ENCODE data around the gene MRPL11.
A peak's percentile ranks its signal among the peaks of the same experiment; 100 is the strongest.
"Not testable (repeated sequence)": the region's sequence is repeated elsewhere in the genome, so short reads cannot be mapped to it uniquely, and the experiment has no call there.

Gene MRPL11

DNA sequence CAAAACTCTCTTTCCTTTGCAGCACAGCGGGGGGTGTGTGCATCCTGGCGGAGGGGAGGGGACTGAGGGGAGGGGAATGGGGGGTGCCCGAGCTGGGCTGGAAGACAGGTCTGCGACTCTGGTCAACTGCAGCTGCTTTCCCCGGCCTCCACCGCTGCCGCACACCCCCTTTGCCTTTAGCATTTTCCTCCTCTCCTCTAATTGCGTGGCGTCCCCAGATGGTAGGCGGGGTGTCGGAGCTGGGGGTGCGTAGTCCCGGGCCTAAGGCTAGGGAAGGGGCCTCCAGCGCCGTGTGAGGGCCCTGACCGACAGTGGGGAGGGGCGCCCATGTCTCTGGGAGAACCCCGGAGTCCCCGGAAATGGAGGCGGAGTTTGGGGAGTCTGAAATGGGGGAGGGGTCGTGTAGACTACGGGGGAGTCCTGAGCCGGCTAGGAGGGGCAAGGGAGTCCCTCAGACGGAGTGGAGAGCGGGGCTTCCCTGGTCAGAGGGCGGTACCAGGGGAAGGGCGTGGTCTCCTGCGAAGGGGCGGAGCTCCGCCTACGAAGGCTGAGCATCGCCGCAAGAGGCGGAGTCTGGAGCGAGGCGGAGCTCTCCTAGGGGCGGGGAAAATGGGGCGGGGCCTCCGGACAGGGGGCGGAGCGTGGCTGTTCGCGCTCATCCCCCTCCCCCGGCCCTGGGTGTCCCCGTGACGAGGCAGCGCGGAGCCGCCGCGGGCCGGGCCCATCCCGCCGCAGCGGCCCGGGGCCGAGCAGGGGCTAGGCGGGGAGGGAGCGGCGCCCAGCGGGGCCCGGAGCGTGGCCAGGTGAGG is 27.8 kb upstream of the MRPL11 start, which contains the start of gene PELI3:
TSS of gene PELI3 (plus strand) at position 681 of the 809 bp plus-strand sequence. CDS start 1,224 bp downstream, outside the sequence.
- peak; percentile 63 for DNase-seq

DNA sequence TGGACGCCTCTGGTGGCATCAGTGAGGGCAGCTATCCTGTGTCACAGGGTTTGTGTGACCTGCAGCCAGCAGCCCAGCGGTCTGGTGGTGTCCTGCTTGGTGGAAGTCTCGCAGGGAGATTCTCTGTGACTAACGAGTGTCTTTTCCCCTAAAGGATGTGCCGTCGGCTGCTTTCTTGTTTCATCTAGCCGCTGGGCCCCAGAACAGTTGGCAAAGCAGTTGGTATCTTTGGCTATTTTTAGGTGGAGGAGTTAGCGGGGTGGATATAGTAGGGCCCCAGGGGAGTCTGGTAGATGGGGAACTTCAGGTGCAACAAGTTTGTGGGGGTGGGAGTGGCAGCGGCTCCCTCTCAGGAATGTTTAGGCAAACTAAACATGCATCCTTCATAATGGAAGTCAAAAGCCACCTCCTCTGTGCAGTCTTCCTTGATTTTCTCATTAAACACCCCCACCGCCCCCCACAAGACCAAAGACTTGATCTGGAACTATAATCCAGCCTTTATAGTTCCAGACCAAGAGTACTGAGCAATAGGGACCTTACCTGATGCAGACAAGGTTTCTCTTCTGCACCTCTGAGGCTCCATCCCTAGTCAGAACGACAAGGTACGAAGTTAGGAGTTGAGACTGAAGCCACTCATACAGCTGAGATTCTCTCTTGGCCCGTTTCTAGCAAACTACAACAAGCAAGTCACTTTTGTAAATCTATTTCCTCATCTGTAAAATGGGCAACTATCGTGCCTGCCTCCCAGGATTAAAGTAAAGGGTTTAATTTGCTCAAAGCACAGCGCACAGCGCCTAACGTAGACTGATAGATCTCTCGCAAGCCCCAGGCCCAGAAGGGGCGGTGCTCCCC is 27.0 kb upstream of the MRPL11 start:
- no peak for DNase-seq

DNA sequence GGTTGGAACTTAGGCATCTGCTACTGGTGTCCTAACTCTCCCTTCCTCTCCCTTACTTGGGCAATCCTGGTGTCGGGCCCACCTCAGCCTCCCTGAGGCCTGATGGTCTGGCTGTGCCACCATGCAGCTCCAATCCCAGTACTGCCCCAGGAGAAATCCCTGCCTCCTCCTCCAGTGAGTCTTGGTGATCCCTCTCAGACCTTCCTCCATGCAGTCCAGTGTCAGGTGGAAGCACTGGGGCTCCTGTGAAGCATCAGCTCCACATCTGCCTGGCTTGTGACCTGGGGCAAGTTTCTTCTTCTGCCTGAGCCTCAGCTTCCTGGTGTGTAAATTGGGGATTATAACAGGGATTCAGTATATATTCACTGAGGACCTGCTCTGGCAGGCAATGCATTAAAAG is 26.3 kb upstream of the MRPL11 start:
- DNase-seq = no peak

DNA sequence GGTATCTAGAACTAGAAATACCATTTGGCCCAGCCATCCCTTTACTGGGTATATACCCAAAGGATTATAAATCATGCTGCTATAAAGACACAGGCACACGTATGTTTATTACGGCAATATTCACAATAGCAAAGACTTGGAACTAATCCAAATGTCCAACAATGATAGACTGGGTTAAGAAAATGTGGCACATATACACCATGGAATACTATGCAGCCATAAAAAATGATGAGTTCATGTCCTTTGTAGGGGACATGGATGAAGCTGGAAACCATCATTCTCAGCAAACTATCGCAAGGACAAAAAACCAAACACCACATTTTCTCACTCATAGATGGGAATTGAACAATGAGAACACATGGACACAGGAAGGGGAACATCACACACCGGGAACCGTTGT is 25.5 kb upstream of the MRPL11 start:
- DNase-seq = not testable (repeated sequence)

DNA sequence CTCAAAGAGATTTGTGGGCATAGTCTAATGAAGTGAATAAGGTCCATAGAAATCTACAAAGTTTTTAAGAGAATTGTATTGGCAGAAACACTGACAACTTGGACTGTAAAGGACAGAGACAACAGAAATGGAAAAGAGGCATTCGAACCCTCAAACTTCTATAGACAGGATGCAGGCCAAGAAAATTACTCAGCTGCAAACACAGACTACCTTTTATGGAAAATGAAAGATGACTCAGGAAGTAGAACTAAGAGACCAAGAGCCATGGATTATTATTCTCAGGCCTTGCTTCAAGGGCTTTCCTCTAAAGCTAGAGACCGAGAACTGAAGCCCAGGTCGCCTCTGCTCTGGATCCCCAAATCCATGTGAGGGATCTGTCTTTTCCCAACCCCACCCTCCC is 24.3 kb upstream of the MRPL11 start:
- DNase-seq = no peak

DNA sequence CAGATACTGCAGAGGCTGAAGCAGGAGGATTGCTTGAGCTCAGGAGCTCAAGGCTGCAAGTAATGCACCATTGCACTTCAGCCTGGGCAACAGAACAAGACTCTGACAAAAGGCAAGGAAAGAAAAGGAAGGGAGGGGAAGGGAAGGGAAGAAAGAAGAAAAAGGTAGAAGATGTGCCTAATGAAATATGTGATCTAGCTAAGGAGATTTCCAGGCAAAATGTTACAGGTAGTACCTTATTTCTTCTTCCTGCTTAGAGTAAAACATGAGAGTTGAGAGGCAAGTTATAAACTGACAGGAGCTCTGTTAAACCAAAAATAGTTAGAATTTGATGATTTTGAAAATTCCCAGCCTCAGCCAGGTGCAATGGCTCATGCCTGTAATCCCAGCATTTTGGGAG is 23.4 kb upstream of the MRPL11 start:
- no peak for DNase-seq

DNA sequence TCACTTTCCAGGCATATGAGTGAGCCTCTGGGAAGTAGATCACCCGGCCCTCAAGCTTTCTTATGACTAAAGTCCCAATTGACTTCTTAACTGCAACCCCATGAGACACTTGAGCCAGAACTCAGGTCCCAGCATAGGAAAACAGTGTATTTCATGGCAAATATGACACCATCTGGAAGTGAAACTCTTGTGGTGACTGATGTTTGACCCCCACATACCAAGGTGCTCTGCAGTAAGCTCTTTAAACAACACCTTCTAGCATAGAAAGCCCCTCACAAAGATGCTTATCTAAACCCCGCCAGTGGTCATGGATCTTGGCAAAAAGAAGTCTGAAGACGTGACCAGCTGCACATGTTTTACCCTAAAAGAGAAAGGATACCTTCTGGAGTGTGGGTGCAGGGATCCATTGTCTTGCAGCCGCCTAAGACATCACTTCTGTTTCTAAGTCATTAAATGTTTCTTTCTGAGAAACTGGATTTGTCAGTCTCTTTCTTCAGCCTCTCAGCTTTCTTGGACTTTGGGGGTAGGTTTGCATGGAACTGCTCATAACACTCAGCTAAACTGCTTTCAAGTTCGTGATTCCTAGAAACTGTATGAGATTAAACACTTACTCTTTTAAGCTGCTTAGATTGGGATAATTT is 20.6 kb upstream of the MRPL11 start:
- no peak for DNase-seq

DNA sequence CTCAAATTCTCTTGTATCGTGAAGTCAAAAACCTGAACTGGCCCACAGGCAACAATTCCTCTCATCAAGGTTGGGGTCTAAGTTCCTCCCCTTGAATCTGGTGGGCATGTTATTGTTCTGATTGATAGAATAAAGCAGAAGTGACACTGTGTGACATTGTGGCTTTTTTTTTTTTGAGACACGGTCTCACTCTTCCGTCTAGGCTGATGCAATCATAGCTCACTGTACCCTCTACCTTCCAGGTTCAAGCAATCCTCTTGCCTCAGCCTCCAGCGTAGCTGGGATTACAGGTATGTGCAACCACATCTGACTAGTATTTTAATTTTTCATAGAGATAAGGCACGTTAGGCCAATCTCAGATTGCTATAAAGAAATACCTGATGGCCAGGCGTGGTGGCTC is 19.2 kb upstream of the MRPL11 start:
- DNase-seq = peak; percentile 22

DNA sequence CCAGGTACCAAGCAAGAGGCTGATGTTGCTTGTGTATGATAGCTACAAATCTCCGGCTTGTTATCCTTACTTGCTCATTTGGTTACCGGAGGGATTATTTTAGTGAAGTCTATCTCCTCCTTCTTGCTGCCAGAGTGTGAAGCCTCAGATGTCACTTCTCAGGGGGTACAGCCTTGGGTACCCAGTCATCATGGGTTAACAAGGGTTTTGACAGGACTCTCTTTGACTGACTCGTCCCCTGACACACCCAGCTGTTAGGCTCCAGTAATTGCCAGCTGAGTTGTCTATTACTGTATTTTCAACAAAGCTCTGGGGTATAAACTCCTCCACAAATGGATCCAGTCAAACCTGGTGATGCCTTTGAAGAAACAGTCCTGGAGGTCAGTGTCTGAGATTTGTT is 16.2 kb upstream of the MRPL11 start:
- no peak for DNase-seq

DNA sequence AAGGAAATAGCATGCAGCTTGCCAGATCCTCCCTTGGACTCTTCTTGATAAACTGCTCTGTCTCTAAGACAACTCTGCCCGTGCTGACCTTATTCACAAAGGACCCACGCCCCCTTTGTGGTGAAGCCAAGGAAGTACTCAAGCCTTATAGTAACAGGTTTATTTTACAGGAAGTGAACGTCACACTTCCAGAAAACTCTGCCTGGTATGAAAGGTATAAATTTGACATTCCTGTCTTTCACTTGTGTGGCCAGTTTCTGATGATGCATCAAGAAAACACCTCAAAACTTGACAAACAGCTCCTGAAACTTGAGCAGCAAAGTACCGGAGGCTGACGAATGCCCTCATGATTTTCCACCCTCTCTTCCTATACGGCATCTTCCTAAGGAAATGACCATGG is 15.6 kb upstream of the MRPL11 start:
- DNase-seq = no peak

DNA sequence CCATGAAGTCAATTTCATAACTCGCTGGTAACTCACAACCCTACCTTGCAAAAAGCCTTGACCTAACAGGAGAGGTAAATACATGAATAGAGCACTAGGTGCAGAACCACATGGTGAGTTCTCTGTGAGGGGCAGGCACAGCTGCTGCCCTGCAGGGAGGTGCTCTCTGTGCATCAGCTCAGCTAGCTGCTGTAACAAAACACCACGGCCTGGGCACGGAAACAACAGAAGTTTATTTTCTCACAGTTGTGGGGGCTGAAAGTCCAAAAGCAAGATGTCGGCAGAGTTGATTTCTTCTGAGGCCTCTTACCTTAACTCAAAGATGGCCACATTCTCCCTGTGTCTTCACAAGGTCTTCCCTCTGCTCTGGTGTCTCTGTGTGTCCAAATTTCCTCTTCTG is 13.0 kb upstream of the MRPL11 start:
- DNase-seq = no peak

DNA sequence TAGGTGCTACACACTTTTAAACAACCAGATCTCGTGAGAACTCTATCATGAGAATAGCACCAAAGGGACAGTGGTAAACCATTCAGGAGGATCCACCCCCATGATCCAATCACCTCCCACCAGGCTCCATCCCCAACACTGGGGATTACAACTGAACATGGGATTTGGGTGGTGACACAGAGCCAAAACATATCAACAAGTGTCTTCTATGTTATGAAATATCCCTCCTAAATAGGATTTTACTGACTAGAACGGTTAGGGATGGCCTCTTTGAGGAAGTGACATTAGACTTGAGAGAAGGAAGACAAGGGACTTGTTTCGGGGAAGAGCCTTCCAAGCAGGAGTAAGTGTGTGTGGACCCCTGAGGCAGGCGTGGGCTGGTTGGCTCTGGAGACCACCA is 11.9 kb upstream of the MRPL11 start:
- no peak for DNase-seq

DNA sequence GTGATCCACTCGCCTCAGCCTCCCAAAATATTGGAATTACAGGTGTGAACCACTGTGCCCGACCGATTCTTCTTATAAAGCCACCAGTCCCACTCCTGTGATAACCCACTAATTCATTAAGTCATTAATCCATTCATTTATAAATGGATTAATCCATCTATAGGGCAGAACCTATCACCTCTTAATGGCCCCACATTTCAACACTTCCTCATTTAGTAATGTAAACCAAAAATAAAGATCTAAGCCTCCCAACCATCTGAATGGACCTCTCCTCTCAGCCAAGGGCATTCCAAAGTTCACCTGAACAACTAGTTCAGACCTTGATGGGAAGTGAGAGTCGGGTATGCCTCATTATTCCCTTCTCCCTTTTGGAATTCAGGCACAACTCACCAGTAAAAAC is 9.9 kb upstream of the MRPL11 start:
- DNase-seq = no peak

DNA sequence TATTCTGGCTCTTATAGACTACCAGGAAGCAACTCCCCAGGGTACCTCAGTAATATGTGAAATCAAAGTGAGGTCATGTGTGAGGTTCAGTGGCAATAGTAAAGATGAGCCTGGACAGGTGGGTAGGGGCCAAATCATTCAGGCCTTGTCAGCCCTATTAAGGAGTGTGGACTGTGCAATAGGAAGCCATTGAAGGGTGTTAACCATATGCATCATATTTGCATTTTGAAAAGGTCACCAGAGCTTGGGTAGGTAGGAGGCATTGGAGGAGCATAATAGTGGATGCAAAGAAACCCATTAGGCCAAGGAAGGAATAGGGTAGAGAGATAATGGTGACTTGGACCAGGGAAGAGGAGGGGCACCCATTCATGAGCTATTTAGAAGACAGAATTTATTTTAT is 8.4 kb upstream of the MRPL11 start:
- DNase-seq = no peak

DNA sequence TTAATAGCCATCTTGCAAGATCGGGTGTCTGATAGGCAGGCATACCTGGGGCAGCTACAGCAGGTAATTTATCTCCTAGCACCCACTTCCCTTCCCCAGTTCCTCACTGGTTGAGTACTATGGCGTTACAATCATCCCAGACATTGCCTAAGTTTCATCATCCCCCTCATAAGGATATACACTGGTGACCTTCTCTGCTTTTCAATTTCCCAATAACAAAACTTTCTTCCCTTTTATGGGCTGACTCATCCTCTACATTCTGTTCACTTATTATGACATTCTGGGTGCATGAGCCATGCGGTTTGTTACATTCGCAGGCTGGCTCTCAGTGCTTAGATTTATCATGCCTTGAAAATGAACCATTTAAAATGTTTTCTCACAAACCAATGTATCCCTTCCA is 5.0 kb upstream of the MRPL11 start:
- DNase-seq = peak; percentile 87

DNA sequence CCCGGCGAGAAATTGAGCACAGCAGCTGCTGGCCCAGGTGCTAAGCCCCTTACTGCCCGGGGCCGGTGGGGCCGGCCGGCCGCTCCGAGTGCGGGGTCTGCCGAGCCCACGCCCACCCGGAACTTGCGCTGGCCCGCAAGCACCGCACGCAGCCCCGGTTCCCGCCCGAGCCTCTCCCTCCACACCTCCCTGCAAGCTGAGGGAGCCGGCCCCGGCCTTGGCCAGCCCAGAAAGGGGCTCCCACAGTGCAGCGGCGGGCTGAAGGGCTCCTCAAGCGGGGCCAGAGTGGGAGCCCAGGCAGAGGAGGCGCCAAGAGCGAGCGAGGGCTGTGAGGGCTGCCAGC is 2.3 kb upstream of the MRPL11 start:
- not testable (repeated sequence) for DNase-seq

DNA sequence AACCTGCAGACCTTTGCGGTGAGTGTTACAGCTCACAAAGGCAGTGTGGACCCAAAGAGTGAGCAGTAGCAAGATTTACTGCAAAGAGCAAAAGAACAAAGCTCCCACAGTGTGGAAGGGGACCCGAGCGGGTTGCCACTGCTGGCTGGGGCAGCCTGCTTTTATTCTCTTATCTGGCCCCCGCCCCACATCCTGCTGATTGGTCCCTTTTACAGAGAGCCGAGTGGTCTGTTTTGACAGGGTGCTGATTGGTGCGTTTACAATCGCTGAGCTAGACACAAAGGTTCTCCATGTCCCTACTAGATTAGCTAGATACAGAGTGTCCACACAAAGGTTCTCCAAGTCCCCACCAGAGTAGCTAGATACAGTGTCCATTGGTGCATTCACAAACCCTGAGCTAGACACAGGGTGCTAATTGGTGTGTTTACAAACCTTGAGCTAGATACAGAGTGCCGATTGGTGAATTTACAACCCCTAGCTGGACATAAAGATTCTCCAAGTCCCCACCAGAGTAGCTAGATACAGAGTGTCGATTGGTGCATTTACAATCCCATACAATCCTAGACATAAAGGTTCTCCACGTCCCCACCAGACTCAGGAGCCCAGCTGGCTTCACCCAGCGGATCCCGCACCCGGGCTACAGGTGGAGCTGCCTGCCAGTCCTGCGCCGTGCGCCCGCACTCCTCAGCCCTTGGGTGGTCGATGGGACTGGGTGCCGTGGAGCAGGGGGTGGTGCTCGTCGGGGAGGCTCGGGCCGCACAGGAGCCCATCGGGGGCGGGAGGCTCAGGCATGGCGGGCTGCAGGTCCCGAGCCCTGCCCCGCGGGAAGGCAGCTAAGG is 1.7 kb upstream of the MRPL11 start:
- not testable (repeated sequence) for DNase-seq

DNA sequence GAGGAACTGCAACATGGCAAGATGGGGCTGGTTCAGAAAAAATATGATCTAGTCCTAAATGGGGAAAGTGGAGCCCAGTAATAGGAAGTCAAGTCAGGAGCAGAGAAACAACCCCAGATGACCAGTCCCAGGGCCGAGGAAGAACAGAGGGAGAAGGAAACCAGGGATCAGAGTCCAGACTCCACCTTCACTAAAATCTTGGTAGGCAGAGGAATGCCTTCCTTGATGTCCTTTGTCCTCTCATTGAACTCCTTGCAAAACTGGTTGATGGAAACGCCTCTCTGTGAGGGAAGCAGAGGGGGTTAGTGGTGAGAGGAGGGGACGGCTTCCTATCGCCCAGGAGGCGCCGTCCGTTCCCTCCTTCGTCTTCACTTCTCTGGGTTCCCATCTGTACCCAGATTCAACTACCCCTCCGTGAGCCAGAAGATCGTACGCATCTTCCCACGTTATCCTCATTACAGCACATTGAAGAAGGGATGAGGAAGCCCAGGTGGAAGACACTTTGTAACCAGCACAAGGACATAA is 607 bp downstream of the MRPL11 start:
- DNase-seq = no peak

DNA sequence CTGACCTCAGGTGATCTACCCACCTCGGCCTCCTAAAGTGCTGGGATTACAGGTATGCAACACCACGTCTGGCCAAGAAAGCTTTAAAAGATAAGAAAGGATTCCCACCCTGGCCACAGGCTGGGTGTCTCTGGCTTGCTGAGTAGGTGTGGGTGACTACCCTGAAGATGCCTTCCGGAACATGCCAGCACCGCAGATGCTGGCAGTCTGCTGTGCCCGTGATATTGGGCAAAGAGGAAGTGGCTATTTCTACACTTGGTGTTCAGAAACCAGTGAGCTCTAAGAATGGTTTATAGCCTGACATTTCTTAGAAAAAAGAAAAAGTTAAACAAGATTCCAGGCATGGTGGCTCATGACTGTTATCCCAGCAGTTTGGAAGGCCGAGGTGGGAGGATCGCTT is 6.1 kb downstream of the MRPL11 start:
- peak; percentile 98 for DNase-seq

DNA sequence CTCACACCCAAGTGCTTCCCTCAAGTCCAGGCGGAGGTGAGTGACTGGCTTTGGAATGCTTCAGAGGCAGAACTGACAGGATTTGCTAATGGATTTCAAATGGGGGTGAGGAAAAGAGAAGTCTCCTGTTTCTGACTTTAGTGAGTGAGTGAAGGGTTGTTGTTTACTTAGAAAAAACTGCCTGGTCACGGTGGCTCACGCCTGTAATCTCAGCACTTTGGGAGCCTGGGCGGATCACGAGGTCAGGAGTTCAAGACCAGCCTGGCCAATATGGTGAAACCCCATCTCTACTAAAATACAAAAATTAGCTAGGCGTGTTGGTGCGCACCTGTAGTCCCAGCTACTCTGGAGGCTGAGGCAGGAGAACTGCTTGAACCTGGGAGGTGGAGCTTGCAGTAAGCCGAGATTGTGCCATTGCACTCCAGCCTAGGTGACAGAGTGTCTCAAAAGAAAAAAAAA is 6.7 kb downstream of the MRPL11 start:
- DNase-seq = not testable (repeated sequence)

DNA sequence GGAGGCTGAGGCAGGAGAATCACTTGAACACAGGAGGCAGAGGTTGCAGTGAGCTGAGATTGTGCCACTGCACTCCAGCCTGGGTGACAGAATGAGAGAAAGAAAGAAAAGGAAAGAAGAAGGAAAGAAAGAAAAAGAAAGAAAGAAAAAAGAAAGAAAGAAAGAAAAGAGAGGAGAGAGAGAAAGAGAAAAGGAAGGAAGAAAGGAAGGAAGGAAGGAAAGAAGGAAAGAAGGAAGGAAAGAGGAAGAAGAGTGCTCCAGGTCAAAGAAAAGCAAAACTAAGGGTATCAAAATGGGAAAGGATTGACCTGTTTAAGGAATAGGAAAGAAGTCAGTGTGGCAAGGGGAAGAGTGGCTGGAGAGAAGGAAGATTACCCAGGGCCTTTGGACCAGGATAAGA is 7.4 kb downstream of the MRPL11 start:
- not testable (repeated sequence) for DNase-seq

DNA sequence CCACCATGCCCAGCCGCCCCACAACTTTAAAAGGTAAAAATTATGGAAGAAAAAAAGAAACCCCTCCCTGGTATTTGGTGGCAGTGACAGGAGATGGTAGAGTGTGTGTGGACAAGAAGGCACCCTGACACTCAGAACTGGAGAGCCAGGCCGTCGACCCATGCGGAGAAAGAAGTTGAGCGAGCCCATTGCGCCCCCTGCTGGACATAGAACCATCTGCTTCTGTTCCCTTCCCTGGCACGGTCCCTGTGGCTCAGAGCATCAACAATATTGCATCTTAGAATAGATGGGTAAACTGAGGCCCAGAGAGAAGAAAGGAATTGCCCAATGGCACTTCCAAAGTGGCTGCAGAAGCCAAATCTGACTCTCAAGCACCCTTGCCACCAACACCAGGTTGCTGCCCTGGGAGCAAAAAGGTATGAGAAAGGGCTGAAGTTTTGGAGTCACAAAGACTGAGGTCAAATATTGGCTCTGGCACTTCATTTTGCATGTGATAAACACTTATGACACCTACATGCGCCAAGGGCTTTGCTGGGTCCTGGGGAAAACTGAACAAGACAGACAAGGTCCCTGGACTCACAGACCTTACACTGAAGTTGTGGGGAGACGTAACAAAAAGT is 8.6 kb downstream of the MRPL11 start:
- no peak for DNase-seq
